Pancreas (tissue), 10 donors: ENCODE measurements around the gene PNPT1. TPM values are rescaled to one million over a fixed set of nuclear protein-coding genes. Genes with fewer than 3 reads are reported as not detected.

Experiments
- ATAC-seq, 4 donors: fragments of 200-7000 bp; cut with Tn5 transposase; one replicate each; pipeline versions ENCODE4 v1.8.0 to v1.9.1; 2020; ENCODE audit warnings: mild to moderate bottlenecking in 4 of 4, moderate library complexity in 4 of 4
- DNase-seq, 6 donors: peaks; one replicate each; pipeline ENCODE4 v3.0.0-alpha.2; 2020
- FAIRE-seq: peaks from 2 replicates; lab custom pipeline; 2012; peaks lifted over from hg19 to GRCh38; lab: Jason Lieb, UNC
- H3K27ac ChIP-seq, 4 donors: fragments of 200-600 bp; sonication (generic); 1 replicate in 3 of 4; 2 replicates in 1 of 4; pipeline versions ENCODE4 v1.5.0 to v1.8.0; 2020
- H3K27me3 ChIP-seq, 4 donors: fragments of 200-600 bp; one replicate each; pipeline ENCODE4 v1.8.0; 2021
- H3K36me3 ChIP-seq, 3 donors: fragments of 200-600 bp; sonication (generic) in 1 of 3; one replicate each; pipeline versions ENCODE4 v1.5.0 to v1.8.0; 2020 to 2021
- H3K4me1 ChIP-seq, 3 donors: fragments of 200-600 bp; one replicate each; pipeline ENCODE4 v1.8.0; 2021
- H3K4me3 ChIP-seq, 4 donors: fragments of 200-600 bp; sonication (generic) in 2 of 4; one replicate each; pipeline versions ENCODE4 v1.5.0 to v1.8.0; 2020 to 2021
- H3K9me3 ChIP-seq, 4 donors: fragments of 200-600 bp; one replicate each; pipeline ENCODE4 v1.8.0; 2021
- CTCF ChIP-seq, 4 donors: fragments of 200-600 bp; sonication (generic) in 3 of 4; IDR thresholded peaks; one replicate each; pipeline versions ENCODE4 v1.5.0 to v1.8.0; 2021; ENCODE audit warnings: antibody characterized with exemption in 4 of 4
- WGBS, 2 donors: extraction: QIAGEN DNeasy Blood & Tissue Kit; methylation state at CpG; one replicate each; pipeline ENCODE4 v1.1.7; 2013; 5-methylcytosine and 5-hydroxymethylcytosine counted together
- intact Hi-C, 3 donors: fragments of 100-400 bp; cut with DNase I; formaldehyde crosslinking; loops; one replicate each; pipeline versions ENCODE4 v1.11.1 to v1.14.2; 2022
- polyA plus RNA-seq, 2 donors: library from polyadenylated mRNA; stranded (reverse); fragments of 200-250 nt; gene quantifications; one replicate each; pipeline ENCODE4 v1.2.3, GENCODE V29; 2013
- total RNA-seq, 6 donors: library from RNA; stranded (reverse); fragmentation: NEBNext Ultra II Directional in 4 of 6; extraction: Animal tissue kit (Norgen Biotek cat#: 25700) in 4 of 6; gene quantifications; one replicate each; pipeline versions ENCODE4 v1.2.1 to v1.2.4, GENCODE V29; 2021 to 2023
- donor health status: healthy with polysubstance abuse.
- donor health status: DM: no; HTN: no; CAD: no; lungs with moderate emphysema.
- donor health status: DM: no; HTN: no; CAD: no.
- donor health status: control.
- donor health status: control.
- donor health status: Bipolar disorder and iron deficiency.
- donor health status: DM: yes; HTN: yes; CAD: no.
- donor health status: DM: no; HTN: no; CAD: no.
- donor health status: DM: no; HTN: no; CAD: no.
- donor health status: DM: yes; HTN: yes; CAD: no.

Gene PNPT1
- total and polyA plus RNA-seq, 8 donors = 5.5 to 17.6 (median 12.2) TPM

- TF ChIP-seq CTCF (IDR thresholded peaks at IDR 0.05) = no peak
- no peak overlapping the region for H3K4me3 ChIP-seq
- no peak for FAIRE-seq
- H3K9me3 ChIP-seq = no peaks in the 10 kb centered on the region
- no peak for DNase-seq
- 11 to 12% methylated on average over 1 of the region's 1 CpG for WGBS, 2 donors
- no peaks in the 10 kb centered on the region for H3K36me3 ChIP-seq
- no peaks in the 10 kb centered on the region for H3K27me3 ChIP-seq
- no peak overlapping the region for H3K27ac ChIP-seq
- intact Hi-C loops = no loop called here
- ATAC-seq = no peak
- peaks cover 0 to 3% (median 2%) of the 10 kb centered on the region in 3 donors for H3K4me1 ChIP-seq
Observed at GRCh38 chr2:55592130-55592529, 101.5 kb downstream of the PNPT1 start.

- ATAC-seq = peak in 2 of 4 donors; percentile 24 to 46
Observed at GRCh38 chr2:55590810-55591440, 102.7 kb downstream of the PNPT1 start.

GRCh38 chr2:55585451-55586080 lies 108.1 kb downstream of the PNPT1 start:
- TF ChIP-seq CTCF (IDR thresholded peaks at IDR 0.05) = no peak
- DNase-seq (no peak), FAIRE-seq (no peak), ATAC-seq (peak in 1 of 4 donors; percentile 21)
- H3K36me3 ChIP-seq = peaks cover 0 to 5% (median 4%) of the 10 kb centered on the region in 3 donors
- H3K4me1 ChIP-seq = peaks cover 0 to 11% (median 0%) of the 10 kb centered on the region in 3 donors
- no peak overlapping the region for H3K27ac ChIP-seq
- intact Hi-C loops = no loop called here
- H3K4me3 ChIP-seq = no peak overlapping the region
- WGBS, 2 donors = 75 to 89% methylated on average over 2 of the region's 2 CpGs
- H3K9me3 ChIP-seq = no peaks in the 10 kb centered on the region
- H3K27me3 ChIP-seq = no peaks in the 10 kb centered on the region

More at GRCh38 chr2:55590810-55591440, 102.7 kb downstream of the PNPT1 start:
- Histone ChIP-seq H3K27me3 (no peaks in the 10 kb centered on the region), H3K4me1 (peaks cover 0 to 3% (median 0%) of the 10 kb centered on the region in 3 donors), H3K36me3 (no peaks in the 10 kb centered on the region), H3K27ac (no peak overlapping the region), H3K4me3 (no peak overlapping the region), H3K9me3 (no peaks in the 10 kb centered on the region)
- FAIRE-seq (no peak), DNase-seq (no peak)
- WGBS, 2 donors = 78 to 87% methylated on average over 7 of the region's 7 CpGs
- TF ChIP-seq CTCF (IDR thresholded peaks at IDR 0.05) = no peak
- intact Hi-C loops = no loop called here

Other genes with a start within 250 kb of the PNPT1 start
- gene CFAP36, start 174.1 kb downstream of the PNPT1 start, total RNA-seq = 10 to 100 TPM; 12.6 to 20.8 (median 17.0) TPM
- 10 to 100 TPM; 34.9 to 57.0 TPM for gene CFAP36, start 174.1 kb downstream of the PNPT1 start, polyA plus RNA-seq
- 10 to 100 TPM; 32.4 to 59.1 (median 40.8) TPM for gene PPP4R3B, start 76.2 kb downstream of the PNPT1 start, total RNA-seq
- 10 to 100 TPM; 13.7 to 29.3 TPM for gene PPP4R3B, start 76.2 kb downstream of the PNPT1 start, polyA plus RNA-seq
- 10 to 100 TPM in 4 of 6 donors, 1 to 10 TPM in 2; 7.0 to 50.8 (median 24.2) TPM for gene EFEMP1, start 229.9 kb upstream of the PNPT1 start, total RNA-seq
- 10 to 100 TPM in 1 of 2 donors, 1 to 10 TPM in 1; 7.4 to 25.7 TPM for gene EFEMP1, start 229.9 kb upstream of the PNPT1 start, polyA plus RNA-seq